Esophagus muscularis mucosa (tissue), 4 donors: ENCODE results near the gene CTNNA3. TPM values are rescaled to one million over a fixed set of nuclear protein-coding genes. Genes with fewer than 3 reads are reported as not detected.

Source experiments
- DNase-seq: peaks from one replicate; pipeline ENCODE4 v3.0.0-alpha.2; 2017; ENCODE audit errors: extremely low spot score
- H3K27ac ChIP-seq, 4 donors: fragments of 200-600 bp; sonication (generic); replicated peaks in 1 of 4; 1 replicate in 3 of 4; 2 replicates in 1 of 4; pipeline ENCODE4 v1.5.1; 2016 to 2019; ENCODE audit warnings: mild to moderate bottlenecking in 1 of 4
- H3K27me3 ChIP-seq, 4 donors: fragments of 200-600 bp; sonication (generic); one replicate each; pipeline versions ENCODE4 v1.5.1 to v1.6.0; 2016 to 2019
- H3K36me3 ChIP-seq, 4 donors: fragments of 200-600 bp; sonication (generic); one replicate each; pipeline ENCODE4 v1.5.1; 2016 to 2019
- H3K4me1 ChIP-seq, 4 donors: fragments of 200-600 bp; sonication (generic); one replicate each; pipeline ENCODE4 v1.5.1; 2016 to 2019
- H3K4me3 ChIP-seq, 4 donors: fragments of 200-600 bp; sonication (generic); 1 replicate in 2 of 4; 2 replicates in 2 of 4; pipeline ENCODE4 v1.5.1; 2016 to 2019; ENCODE audit warnings: mild to moderate bottlenecking in 4 of 4, moderate library complexity in 1 of 4
- H3K9me3 ChIP-seq, 4 donors: fragments of 200-600 bp; sonication (generic); 1 replicate in 3 of 4; 2 replicates in 1 of 4; pipeline ENCODE4 v1.5.1; 2016 to 2019
- EP300 ChIP-seq: sonication (generic); formaldehyde crosslinking; IDR thresholded peaks from one replicate; pipeline ENCODE4 v1.6.1; 2017; ENCODE audit warnings: antibody characterized with exemption
- POLR2A ChIP-seq: fragments of 450-650 bp; IDR thresholded peaks from one replicate; pipeline ENCODE4 v1.6.1; 2017; ENCODE audit warnings: antibody characterized with exemption, moderate library complexity, mild to moderate bottlenecking, low read depth
- POLR2AphosphoS5 ChIP-seq, 2 donors: sonication (generic); formaldehyde crosslinking; IDR thresholded peaks; one replicate each; pipeline ENCODE4 v1.6.1; 2017; ENCODE audit warnings: antibody characterized with exemption in 2 of 2
- WGBS: methylation state at CpG from one replicate; pipeline ENCODE4 v1.1.5; 2018; 5-methylcytosine and 5-hydroxymethylcytosine counted together
- intact Hi-C: fragments of 100-400 bp; cut with DNase I; formaldehyde crosslinking; loops from one replicate; pipeline ENCODE4 v1.15.1; 2023
- total RNA-seq, 4 donors: library from RNA; depleted of rRNA; stranded (reverse); fragments of >200 nt; gene quantifications; one replicate each; pipeline versions ENCODE4 v1.1.0 to v1.2.1, GENCODE V29; 2016
- TF ChIP-seq, protein P1 (sequence below), 3 experiments: fragments of 200-600 bp in 2 of 3; fragments of 450-650 bp in 1 of 3; sonication (generic) in 2 of 3; IDR thresholded peaks; one replicate each; pipeline ENCODE4 v1.5.1; 2017 to 2019; ENCODE audit warnings: antibody characterized with exemption in 3 of 3, mild to moderate bottlenecking in 2 of 3, moderate library complexity in 1 of 3

Gene CTNNA3
- total RNA-seq, 4 donors from 2014 or later: 5.1 to 27.8 (median 17.6) TPM

DNA sequence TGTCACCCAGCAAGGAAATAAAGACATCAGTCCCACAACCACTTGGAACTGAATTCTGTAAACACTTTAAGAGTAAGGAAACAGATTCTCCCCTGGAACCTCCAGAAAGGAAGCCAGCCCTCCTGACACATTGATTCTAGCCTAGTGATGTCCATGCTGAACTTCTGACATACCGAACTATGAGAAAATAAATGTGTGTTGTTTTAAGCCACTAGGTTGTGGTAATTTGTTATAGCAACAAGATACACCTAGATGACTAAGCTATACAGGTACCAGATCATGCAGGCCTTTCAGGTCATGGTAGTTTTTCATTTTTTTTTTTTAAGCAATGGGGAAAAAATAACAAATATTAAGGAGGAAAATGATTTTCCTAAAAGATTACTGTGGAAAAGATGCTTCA is 807.8 kb downstream of the CTNNA3 start:
- 74% methylated on average over 1 of the region's 1 CpG for WGBS
- H3K4me3 ChIP-seq: no peak overlapping the region
- H3K27ac ChIP-seq: no peak overlapping the region
- no peak for DNase-seq
- no peaks in the 10 kb centered on the region for H3K9me3 ChIP-seq
- H3K4me1 ChIP-seq: no peaks in the 10 kb centered on the region
- H3K27me3 ChIP-seq: no peaks in the 10 kb centered on the region
- no peak for TF ChIP-seq POLR2A
- no peak for TF ChIP-seq POLR2AphosphoS5 (IDR thresholded peaks at IDR 0.05)
- TF ChIP-seq, protein P1, sequence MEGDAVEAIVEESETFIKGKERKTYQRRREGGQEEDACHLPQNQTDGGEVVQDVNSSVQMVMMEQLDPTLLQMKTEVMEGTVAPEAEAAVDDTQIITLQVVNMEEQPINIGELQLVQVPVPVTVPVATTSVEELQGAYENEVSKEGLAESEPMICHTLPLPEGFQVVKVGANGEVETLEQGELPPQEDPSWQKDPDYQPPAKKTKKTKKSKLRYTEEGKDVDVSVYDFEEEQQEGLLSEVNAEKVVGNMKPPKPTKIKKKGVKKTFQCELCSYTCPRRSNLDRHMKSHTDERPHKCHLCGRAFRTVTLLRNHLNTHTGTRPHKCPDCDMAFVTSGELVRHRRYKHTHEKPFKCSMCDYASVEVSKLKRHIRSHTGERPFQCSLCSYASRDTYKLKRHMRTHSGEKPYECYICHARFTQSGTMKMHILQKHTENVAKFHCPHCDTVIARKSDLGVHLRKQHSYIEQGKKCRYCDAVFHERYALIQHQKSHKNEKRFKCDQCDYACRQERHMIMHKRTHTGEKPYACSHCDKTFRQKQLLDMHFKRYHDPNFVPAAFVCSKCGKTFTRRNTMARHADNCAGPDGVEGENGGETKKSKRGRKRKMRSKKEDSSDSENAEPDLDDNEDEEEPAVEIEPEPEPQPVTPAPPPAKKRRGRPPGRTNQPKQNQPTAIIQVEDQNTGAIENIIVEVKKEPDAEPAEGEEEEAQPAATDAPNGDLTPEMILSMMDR (IDR thresholded peaks at IDR 0.05): no peak
- no peak for TF ChIP-seq EP300
- H3K36me3 ChIP-seq: no peaks in the 10 kb centered on the region
- intact Hi-C loops: no loop called here

DNA sequence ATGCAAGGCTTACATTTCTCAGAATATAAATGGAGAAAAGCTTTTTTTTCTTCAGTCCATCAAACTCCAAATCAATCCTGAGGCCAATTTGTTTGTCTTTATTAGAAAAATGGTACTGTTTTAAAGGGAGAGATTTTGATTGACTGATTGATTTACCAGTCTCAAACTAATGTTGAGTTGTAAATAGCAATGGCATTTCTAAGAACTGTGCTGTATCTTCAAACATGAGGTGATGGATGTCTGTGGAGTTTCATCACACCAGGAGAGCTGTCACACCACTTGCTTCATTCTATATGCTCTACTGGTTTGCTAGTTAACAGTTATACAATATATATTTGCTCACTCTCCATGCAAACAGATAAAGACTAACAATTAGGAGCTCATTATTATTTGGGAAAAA is 809.1 kb downstream of the CTNNA3 start:
- H3K36me3 ChIP-seq: no peaks in the 10 kb centered on the region
- TF ChIP-seq, protein P1 (IDR thresholded peaks at IDR 0.05): no peak
- TF ChIP-seq POLR2AphosphoS5 (IDR thresholded peaks at IDR 0.05) (no peak), EP300 (no peak), POLR2A (no peak)
- no peak overlapping the region for H3K27ac ChIP-seq
- no peaks in the 10 kb centered on the region for H3K27me3 ChIP-seq
- no peak for DNase-seq
- no peaks in the 10 kb centered on the region for H3K9me3 ChIP-seq
- H3K4me1 ChIP-seq: no peaks in the 10 kb centered on the region
- no peak overlapping the region for H3K4me3 ChIP-seq
- intact Hi-C loops: no loop called here

DNA sequence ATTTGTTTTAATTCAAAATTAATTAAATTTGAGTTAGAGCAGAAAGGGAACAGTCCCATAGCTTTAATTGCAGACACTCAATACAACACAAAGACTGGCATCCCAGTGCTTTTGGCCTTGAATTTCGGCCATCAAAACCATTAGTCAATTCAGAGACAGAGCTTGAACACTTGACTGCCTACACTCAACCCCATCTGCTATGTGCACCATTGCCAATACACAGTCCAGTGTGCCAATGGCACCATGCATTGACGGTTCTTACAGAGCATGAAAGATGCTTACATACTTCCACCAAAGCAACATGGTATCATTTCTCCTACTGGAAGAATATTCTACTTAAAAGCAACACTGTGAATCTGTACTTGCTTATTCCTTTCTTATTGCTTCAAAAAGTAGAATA is 813.7 kb downstream of the CTNNA3 start:
- Histone ChIP-seq H3K27ac (no peak overlapping the region), H3K27me3 (no peaks in the 10 kb centered on the region), H3K9me3 (no peaks in the 10 kb centered on the region), H3K4me3 (no peak overlapping the region), H3K36me3 (no peaks in the 10 kb centered on the region), H3K4me1 (peaks cover 0 to 5% (median 0%) of the 10 kb centered on the region in 4 donors)
- intact Hi-C loops: no loop called here
- TF ChIP-seq, protein P1 (IDR thresholded peaks at IDR 0.05): no peak
- TF ChIP-seq POLR2AphosphoS5 (IDR thresholded peaks at IDR 0.05): no peak
- no peak for TF ChIP-seq POLR2A
- TF ChIP-seq EP300: no peak
- WGBS: 88% methylated on average over 2 of the region's 2 CpGs
- DNase-seq: no peak

DNA sequence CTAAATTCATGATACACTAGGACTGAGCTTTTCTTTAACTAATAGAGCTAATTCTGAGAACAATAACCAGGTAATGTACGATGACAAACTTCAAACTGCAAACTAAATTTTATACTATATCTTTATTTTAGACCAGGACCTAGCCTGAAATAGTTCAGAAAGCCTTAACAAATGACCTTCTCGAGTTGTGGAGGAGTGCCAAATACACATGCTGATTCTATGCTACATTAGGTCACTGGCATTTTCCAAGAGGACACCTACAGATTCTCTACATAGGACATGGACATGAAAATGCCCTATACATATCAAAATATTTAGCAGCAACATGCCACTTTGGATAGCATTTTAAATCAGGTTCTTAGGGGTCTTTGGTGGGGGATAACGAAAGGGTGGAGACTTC is 814.2 kb downstream of the CTNNA3 start:
- no peaks in the 10 kb centered on the region for H3K27me3 ChIP-seq
- no peaks in the 10 kb centered on the region for H3K36me3 ChIP-seq
- H3K4me1 ChIP-seq: peaks cover 0 to 5% (median 0%) of the 10 kb centered on the region in 4 donors
- DNase-seq: no peak
- intact Hi-C loops: no loop called here
- WGBS: 76% methylated on average over 3 of the region's 3 CpGs
- TF ChIP-seq POLR2A (no peak), POLR2AphosphoS5 (IDR thresholded peaks at IDR 0.05) (no peak), EP300 (no peak)
- TF ChIP-seq, protein P1 (IDR thresholded peaks at IDR 0.05): no peak
- H3K4me3 ChIP-seq: no peak overlapping the region
- no peak overlapping the region for H3K27ac ChIP-seq
- H3K9me3 ChIP-seq: no peaks in the 10 kb centered on the region

DNA sequence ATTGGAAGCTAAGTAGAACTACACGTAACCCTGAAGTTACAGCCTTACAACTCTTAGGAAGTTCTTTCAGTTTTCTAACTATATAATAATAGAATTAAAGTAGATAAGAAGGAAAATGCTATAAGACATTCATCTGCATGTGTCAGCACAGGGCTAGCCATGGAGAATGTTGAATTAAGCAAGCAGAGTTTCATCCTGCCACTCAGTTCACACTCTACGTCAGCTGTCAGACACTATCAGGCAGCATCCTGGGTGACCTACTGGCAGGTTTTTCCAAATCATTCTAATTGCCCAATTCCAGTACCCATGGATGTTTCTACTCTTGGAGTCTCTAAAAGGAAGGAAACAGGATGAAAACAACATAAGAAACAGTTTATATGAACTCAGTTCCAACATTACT is 815.2 kb downstream of the CTNNA3 start:
- Histone ChIP-seq H3K27me3 (no peaks in the 10 kb centered on the region), H3K4me1 (peaks cover 0 to 5% (median 0%) of the 10 kb centered on the region in 4 donors), H3K27ac (no peak overlapping the region), H3K9me3 (no peaks in the 10 kb centered on the region), H3K36me3 (no peaks in the 10 kb centered on the region), H3K4me3 (no peak overlapping the region)
- DNase-seq: no peak
- intact Hi-C loops: no loop called here
- 86% methylated on average over 2 of the region's 2 CpGs for WGBS
- TF ChIP-seq, protein P1 (IDR thresholded peaks at IDR 0.05): no peak
- TF ChIP-seq POLR2AphosphoS5 (IDR thresholded peaks at IDR 0.05): no peak
- no peak for TF ChIP-seq EP300
- TF ChIP-seq POLR2A: no peak
